Measurements from ENCODE around the gene CCKAR.

- no peak for TF ChIP-seq CTCF (IDR thresholded peaks at IDR 0.05)
- no peak for TF ChIP-seq POLR2AphosphoS5 (IDR thresholded peaks at IDR 0.05)
Observed at GRCh38 chr4:26451597-26451996, 38.7 kb downstream of the CCKAR start.

Data from breast epithelium (tissue), 3 donors.